Endothelial cell of umbilical vein (primary cell): Measurements from ENCODE around the gene CFL1.

Experiments used
- EZH2 ChIP-seq: IDR thresholded peaks from 2 replicates; pipeline ENCODE4 v1.6.1; 2012; ENCODE audit warnings: borderline replicate concordance, low read depth, mild to moderate bottlenecking, moderate library complexity, low read length, inconsistent platforms; ENCODE audit not compliant: severe bottlenecking
- FOS ChIP-seq: IDR thresholded peaks from 2 replicates; pipeline ENCODE4 v1.6.1; 2011; ENCODE audit warnings: mild to moderate bottlenecking, low read length, moderate library complexity, borderline replicate concordance; ENCODE audit not compliant: insufficient read depth
- GATA2 ChIP-seq: IDR thresholded peaks from 2 replicates; pipeline ENCODE4 v1.7.0; 2011; ENCODE audit warnings: low read depth, mild to moderate bottlenecking, moderate library complexity, mixed read lengths, low read length; ENCODE audit not compliant: insufficient read length, insufficient read depth
- MYC ChIP-seq: IDR thresholded peaks from one replicate; pipeline ENCODE4 v1.6.1; 2011; ENCODE audit warnings: mild to moderate bottlenecking, low read depth, low read length
- POLR2A ChIP-seq: IDR thresholded peaks from 2 replicates; pipeline ENCODE4 v1.6.1; 2012; ENCODE audit warnings: low read depth, mild to moderate bottlenecking, control low read depth, low read length
- POLR2AphosphoS5 ChIP-seq: IDR thresholded peaks from 2 replicates; pipeline ENCODE4 v1.6.1; 2012; ENCODE audit warnings: low read depth, mild to moderate bottlenecking, control low read depth, low read length, moderate library complexity; ENCODE audit not compliant: insufficient read depth
- TF ChIP-seq, protein P1 (sequence below), 2 donors: IDR thresholded peaks; 1 replicate in 1 of 2; 2 replicates in 1 of 2; pipeline ENCODE4 v1.5.1; 2011; ENCODE audit warnings: low read length in 2 of 2, mild to moderate bottlenecking in 2 of 2, moderate library complexity in 2 of 2, control low read depth in 1 of 2, inconsistent platforms in 1 of 2, low read depth in 1 of 2; ENCODE audit not compliant: insufficient read depth in 1 of 2; ENCODE audit errors: extremely low read depth in 1 of 2
- TF ChIP-seq, protein P2 (sequence below): IDR thresholded peaks from 2 replicates; pipeline ENCODE4 v1.6.1; 2011; ENCODE audit not compliant: insufficient read depth, insufficient read length

DNA sequence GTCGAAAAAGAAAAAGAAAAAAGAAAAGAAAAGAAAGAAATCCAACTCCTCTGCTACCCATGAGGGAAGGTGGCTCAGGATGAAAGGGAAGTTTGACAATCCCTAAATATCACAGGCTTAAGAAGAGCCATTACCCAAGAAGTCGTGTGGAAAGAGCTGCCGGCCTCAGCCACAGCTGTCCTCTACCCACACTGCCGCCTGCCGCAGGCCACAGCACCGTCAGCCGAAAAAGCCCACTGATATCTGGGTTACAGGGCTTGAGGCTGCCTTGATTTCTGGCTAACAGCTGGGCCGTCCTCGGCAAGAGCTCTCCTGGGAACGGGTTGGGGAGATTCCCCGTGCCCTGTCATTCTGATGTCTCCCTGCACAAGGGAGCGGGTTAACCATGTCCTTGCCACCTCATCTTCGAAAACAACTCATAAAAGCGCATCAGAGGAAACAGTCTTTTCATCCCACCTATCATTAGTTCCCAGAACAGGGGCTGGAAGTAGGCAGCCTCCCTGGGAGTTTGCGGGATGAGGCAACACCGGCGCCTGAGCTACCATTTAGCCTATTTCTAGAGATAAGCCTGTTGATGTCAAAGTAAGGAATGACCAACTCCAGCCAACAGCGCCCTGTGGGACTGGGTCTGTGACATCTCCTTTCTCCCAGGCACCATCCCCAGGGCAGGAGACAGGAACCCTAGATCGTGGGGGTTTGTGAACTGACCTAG lies 46.1 kb downstream of the CFL1 start:
- TF ChIP-seq, protein P1, sequence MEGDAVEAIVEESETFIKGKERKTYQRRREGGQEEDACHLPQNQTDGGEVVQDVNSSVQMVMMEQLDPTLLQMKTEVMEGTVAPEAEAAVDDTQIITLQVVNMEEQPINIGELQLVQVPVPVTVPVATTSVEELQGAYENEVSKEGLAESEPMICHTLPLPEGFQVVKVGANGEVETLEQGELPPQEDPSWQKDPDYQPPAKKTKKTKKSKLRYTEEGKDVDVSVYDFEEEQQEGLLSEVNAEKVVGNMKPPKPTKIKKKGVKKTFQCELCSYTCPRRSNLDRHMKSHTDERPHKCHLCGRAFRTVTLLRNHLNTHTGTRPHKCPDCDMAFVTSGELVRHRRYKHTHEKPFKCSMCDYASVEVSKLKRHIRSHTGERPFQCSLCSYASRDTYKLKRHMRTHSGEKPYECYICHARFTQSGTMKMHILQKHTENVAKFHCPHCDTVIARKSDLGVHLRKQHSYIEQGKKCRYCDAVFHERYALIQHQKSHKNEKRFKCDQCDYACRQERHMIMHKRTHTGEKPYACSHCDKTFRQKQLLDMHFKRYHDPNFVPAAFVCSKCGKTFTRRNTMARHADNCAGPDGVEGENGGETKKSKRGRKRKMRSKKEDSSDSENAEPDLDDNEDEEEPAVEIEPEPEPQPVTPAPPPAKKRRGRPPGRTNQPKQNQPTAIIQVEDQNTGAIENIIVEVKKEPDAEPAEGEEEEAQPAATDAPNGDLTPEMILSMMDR (IDR thresholded peaks at IDR 0.05; ENCODE audit: extremely low read depth in 1 of 2, insufficient read depth in 1 of 2, low read depth in 1 of 2, low read length in 2 of 2): no peak
- TF ChIP-seq EZH2 (no peak), POLR2A (no peak), GATA2 (no peak), FOS (no peak), POLR2AphosphoS5 (no peak), MYC (no peak)
- TF ChIP-seq, protein P2, sequence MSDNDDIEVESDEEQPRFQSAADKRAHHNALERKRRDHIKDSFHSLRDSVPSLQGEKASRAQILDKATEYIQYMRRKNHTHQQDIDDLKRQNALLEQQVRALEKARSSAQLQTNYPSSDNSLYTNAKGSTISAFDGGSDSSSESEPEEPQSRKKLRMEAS: no peak
